ENCODE measurements around the gene SSH2.
"Not testable (repeated sequence)": the region's sequence is repeated elsewhere in the genome, so short reads cannot be mapped to it uniquely, and the experiment has no call there.

Gene SSH2, protein sequence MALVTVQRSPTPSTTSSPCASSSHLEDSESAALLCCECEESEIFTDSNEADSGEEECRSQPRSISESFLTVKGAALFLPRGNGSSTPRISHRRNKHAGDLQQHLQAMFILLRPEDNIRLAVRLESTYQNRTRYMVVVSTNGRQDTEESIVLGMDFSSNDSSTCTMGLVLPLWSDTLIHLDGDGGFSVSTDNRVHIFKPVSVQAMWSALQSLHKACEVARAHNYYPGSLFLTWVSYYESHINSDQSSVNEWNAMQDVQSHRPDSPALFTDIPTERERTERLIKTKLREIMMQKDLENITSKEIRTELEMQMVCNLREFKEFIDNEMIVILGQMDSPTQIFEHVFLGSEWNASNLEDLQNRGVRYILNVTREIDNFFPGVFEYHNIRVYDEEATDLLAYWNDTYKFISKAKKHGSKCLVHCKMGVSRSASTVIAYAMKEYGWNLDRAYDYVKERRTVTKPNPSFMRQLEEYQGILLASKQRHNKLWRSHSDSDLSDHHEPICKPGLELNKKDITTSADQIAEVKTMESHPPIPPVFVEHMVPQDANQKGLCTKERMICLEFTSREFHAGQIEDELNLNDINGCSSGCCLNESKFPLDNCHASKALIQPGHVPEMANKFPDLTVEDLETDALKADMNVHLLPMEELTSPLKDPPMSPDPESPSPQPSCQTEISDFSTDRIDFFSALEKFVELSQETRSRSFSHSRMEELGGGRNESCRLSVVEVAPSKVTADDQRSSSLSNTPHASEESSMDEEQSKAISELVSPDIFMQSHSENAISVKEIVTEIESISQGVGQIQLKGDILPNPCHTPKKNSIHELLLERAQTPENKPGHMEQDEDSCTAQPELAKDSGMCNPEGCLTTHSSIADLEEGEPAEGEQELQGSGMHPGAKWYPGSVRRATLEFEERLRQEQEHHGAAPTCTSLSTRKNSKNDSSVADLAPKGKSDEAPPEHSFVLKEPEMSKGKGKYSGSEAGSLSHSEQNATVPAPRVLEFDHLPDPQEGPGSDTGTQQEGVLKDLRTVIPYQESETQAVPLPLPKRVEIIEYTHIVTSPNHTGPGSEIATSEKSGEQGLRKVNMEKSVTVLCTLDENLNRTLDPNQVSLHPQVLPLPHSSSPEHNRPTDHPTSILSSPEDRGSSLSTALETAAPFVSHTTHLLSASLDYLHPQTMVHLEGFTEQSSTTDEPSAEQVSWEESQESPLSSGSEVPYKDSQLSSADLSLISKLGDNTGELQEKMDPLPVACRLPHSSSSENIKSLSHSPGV (N-terminal part only)

DNA sequence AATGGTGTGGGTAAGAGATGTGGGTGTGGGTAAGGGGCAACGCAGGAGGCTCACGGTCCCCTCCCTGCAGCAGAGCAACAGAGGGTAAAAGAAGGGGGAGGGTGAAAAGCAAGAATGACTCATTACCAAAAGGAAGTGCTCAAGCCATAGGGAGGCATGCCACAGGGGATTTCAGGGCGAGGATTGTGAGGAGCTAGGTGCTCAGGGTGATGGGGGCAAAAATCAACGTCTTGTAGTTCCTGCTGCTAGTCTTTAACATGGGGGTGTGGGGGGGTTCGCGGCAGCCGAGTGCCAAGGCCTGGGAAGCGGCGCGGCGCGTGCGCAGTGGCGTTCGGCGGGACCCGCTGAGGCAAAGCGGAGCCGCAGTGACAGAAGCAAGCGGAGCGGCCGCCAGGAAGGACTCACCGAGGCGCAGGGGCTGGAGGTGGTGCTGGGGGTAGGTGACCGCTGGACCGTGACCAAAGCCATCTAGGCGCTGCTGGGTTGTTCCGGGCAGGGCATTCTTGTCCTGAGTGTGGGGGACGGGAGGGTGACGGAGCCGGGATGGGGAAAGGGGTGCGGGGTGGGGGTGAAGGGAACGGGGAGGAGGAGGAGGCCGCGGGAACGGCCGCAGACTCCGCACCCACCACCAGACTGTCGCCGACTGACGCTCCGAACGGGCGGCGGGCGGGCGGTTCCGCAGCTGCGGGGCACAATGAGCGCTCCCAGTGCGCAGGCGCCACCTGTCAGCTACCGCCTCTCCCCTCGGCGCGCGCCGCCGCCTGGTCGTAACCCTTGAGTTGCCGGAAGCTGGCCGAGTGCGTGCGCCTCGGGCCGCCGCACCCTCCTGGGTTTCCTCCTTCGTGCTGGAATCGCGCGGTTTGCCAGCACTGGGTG is at the start of gene SSH2:
SSH2 (minus strand) TSS at position 696 of the 876 bp plus-strand sequence; CDS start at position 468, 228 bp downstream.
- no peaks in the 10 kb centered on the region for H3K27me3 Mint-ChIP-seq
- H3K4me1 Mint-ChIP-seq, result peaks cover 29% of the 10 kb centered on the region
- DNase-seq, result peak; percentile 90

DNA sequence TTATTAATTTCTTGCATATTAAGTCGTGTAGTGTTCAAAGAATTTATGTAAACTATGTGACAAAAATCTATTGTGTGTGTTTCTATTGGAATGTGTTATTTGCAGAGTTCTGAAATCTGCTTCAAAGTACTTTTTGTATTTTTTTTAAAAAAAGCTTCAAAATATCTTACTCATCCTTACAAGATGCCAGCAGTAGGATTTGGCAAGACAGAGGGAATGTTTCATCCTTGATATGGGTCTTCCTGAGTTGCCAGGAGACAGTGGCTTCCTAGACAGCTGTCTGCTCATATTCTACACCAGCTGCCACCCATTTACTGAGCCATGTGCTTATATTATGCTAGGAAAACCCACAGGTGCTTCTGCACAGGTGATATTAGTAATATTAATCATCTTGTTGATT is 47.8 kb upstream of the SSH2 start:
- Mint-ChIP-seq H3K27ac (no peak overlapping the region), H3K9me3 (no peaks in the 10 kb centered on the region), H3K36me3 (ENCODE audit: low read depth) (no peaks in the 10 kb centered on the region), H3K4me3 (no peak overlapping the region), H3K4me1 (no peaks in the 10 kb centered on the region), H3K27me3 (peaks cover 3% of the 10 kb centered on the region)
- DNase-seq (no peak), ATAC-seq (no peak)

More for the DNA sequence above, at the start of gene SSH2:
- H3K4me3 Mint-ChIP-seq, result no peak within 1 kb of the TSS
- H3K9me3 Mint-ChIP-seq, result no peaks in the 10 kb centered on the region
- no peak within 1 kb of the TSS for H3K27ac Mint-ChIP-seq
- ATAC-seq, result peak; percentile 73
- peaks cover 3% of the 10 kb centered on the region for H3K36me3 Mint-ChIP-seq (ENCODE audit: low read depth)

DNA sequence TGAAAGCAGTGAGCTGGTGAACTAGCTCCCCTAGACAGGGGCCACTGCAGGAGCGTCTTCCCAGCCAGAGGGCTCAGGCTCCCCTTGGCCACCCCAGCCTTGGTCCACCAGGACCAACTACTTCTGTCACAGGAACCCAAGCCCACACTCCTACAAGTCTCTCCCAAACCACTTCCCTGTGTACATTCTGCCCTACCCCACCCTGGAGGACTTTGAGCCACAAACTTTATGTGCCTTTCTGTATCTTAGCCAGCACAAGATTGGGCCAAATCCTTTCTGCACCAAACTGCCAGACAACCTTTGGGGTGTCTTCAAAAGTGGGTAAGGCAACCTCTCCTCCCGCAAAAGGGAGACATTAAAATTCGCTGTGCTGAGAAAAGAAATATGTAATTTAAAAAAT is 43.0 kb upstream of the SSH2 start:
- Mint-ChIP-seq H3K27ac (no peak overlapping the region), H3K9me3 (no peaks in the 10 kb centered on the region), H3K36me3 (ENCODE audit: low read depth) (no peaks in the 10 kb centered on the region), H3K4me3 (no peak overlapping the region), H3K4me1 (no peaks in the 10 kb centered on the region), H3K27me3 (no peaks in the 10 kb centered on the region)
- DNase-seq, result no peak
- no peak for ATAC-seq

DNA sequence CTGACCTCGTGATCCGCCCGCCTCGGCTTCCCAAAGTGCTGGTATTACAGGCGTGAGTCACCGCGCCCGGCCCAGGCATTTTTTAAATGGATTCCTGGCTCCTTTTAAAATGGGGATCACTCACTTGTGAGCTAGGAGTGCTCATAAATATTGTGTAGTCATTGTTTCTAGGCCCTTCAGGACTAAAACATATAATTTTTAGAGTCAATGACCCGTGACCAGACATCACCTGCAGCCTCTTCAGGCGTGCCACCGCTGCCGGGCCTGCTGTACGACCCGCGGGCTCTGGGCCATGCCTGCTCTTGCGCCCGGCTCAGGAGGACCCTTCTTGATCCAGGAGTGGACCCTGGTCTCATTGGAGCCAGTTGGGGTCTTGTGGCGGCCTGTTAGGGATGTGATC is 42.2 kb upstream of the SSH2 start:
- no peak overlapping the region for H3K27ac Mint-ChIP-seq
- no peaks in the 10 kb centered on the region for H3K27me3 Mint-ChIP-seq
- H3K4me1 Mint-ChIP-seq, result no peaks in the 10 kb centered on the region
- no peaks in the 10 kb centered on the region for H3K36me3 Mint-ChIP-seq (ENCODE audit: low read depth)
- no peak overlapping the region for H3K4me3 Mint-ChIP-seq
- no peak for ATAC-seq
- no peaks in the 10 kb centered on the region for H3K9me3 Mint-ChIP-seq
- DNase-seq, result no peak

DNA sequence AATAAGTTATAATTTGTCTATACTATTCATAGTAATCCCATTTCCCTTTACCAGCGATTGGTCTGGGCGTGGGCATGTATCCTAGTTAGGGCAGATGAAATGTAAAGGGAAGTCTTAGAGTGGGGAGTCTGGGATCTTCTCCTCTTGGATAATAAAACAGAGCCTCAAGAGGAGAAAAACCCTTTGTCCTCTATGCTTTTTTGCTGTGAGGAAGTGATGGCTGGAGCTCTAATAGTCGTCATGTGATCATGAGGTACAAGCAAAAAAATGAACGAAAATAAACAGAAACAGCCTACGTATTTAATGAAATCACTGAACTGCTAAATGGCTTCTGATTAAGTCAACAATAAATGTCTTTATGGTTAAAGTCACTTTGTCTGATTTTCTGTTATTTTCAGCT is 38.2 kb upstream of the SSH2 start:
- DNase-seq, result no peak
- no peaks in the 10 kb centered on the region for H3K4me1 Mint-ChIP-seq
- H3K4me3 Mint-ChIP-seq, result no peak overlapping the region
- peaks cover 9% of the 10 kb centered on the region for H3K9me3 Mint-ChIP-seq
- H3K27me3 Mint-ChIP-seq, result no peaks in the 10 kb centered on the region
- H3K27ac Mint-ChIP-seq, result no peak overlapping the region
- ATAC-seq, result no peak
- peaks cover 1% of the 10 kb centered on the region for H3K36me3 Mint-ChIP-seq (ENCODE audit: low read depth)

DNA sequence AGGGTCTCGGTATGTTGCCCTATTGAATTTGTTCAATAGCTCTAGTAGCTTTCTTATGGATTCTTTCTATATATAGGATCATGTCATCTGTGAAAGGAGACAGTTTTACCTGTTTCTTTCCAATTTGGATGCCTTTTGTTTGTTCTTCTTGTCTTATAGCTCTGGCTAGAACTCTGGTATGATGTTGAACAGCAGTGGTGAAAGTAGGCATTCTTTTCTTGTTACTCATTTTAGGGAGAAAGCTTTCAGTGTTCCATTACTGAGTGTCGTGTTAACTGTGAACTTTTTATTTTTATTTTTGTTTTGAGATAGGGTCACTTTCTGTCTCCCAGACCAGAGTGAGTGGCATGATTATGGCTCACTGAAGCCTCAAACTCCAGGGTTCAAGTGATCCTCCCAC is 32.6 kb upstream of the SSH2 start:
- Mint-ChIP-seq H3K4me1 (no peaks in the 10 kb centered on the region), H3K36me3 (ENCODE audit: low read depth) (peaks cover 1% of the 10 kb centered on the region)
- no peak for ATAC-seq

DNA sequence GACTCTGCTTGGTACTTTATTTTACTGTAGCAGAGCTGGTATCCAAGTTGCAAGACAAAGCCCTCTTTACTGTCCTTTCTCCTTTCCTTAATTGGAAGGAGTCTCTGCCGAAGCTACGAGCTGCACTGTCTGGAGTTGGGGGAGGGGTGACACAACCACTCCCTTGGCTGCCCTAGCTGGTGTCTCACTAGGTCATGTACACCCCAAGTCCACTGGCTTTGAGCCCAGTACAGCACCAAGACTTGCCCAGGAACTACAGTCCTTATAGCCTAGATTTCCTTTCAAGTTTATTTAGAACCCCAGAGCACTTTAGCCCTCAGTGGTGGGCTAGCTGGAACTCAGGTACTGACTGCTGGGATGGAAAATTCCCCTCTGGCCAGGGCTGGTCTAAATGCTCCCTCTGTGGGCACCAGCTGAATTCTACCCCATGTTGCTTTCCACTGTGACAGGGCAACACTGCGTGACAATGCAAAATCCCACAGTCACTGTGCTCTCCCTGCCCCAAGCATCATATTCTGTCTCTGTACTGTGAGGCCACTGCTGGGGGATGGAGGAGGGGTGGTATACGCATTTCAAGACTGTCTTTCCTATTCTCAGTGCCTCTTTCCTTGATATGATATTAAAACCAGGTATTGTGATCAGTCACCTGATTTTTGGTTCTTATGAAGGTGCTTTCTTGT is 29.8 kb upstream of the SSH2 start:
- H3K9me3 Mint-ChIP-seq, result peaks cover 15% of the 10 kb centered on the region
- peaks cover 1% of the 10 kb centered on the region for H3K36me3 Mint-ChIP-seq (ENCODE audit: low read depth)
- DNase-seq (no peak), ATAC-seq (no peak)
- no peak overlapping the region for H3K27ac Mint-ChIP-seq
- H3K4me3 Mint-ChIP-seq, result no peak overlapping the region
- H3K27me3 Mint-ChIP-seq, result no peaks in the 10 kb centered on the region
- H3K4me1 Mint-ChIP-seq, result no peaks in the 10 kb centered on the region

More for the DNA sequence above, 32.6 kb upstream of the SSH2 start:
- H3K4me3 Mint-ChIP-seq, result no peak overlapping the region
- H3K9me3 Mint-ChIP-seq, result peaks cover 16% of the 10 kb centered on the region
- H3K27ac Mint-ChIP-seq, result no peak overlapping the region
- no peaks in the 10 kb centered on the region for H3K27me3 Mint-ChIP-seq
- no peak for DNase-seq

DNA sequence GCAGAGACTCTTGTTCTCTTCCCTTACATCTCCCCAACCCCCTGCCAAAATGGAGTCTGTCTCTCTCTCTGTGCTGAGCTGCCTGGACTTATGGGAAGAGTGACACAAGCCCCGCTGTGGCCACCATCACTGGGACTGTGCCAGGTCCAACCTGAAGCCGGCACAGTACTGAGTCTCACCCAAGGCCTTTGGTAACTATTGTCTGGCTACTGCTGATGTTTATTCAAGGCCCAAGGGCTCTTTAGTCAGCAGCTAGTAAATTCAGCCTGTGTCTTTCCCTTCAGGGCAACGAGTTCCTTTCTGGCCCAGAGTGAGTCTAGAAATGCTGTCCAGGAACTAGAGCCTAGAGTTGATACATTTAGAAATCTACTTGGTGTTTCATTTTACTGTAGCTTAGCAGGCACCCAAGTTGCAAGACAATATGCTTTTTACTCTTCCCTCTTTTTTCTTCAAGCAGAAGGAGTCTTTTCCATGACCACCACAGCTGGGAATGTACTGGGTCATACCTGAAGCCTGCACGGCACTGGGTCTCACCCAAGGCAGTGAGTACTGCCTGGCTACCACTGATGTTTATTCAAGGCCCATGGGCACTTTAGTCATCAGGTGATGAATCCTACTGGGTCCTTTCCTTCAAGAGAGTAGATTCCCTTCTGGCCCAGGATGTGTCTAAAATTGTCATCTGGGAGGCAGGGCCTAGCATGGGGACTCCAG is 29.1 kb upstream of the SSH2 start:
- H3K4me1 Mint-ChIP-seq, result no peaks in the 10 kb centered on the region
- H3K4me3 Mint-ChIP-seq, result no peak overlapping the region
- no peaks in the 10 kb centered on the region for H3K27me3 Mint-ChIP-seq
- ATAC-seq (no peak), DNase-seq (no peak)
- no peak overlapping the region for H3K27ac Mint-ChIP-seq
- H3K36me3 Mint-ChIP-seq (ENCODE audit: low read depth), result no peaks in the 10 kb centered on the region
- peaks cover 18% of the 10 kb centered on the region for H3K9me3 Mint-ChIP-seq

DNA sequence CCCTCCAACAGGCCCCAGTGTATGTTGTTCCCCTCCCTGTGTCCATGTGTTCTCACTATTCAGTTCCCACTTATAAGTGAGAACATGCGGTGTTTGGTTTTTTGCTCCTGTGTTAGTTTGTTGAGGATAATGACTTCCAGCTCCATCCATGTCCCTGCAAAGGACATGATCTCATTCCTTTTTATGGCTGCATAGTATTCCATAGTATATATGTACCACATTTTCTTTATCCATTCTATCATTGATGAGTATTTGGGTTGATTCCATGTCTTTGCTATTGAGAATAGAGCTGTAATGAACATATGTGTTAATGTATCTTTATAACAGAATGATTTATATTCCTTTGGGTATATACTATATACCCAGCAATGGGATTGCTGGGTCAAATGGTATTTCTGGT is 27.5 kb upstream of the SSH2 start:
- H3K4me3 Mint-ChIP-seq; DNase-seq; H3K36me3 Mint-ChIP-seq (ENCODE audit: low read depth); H3K4me1 Mint-ChIP-seq; ATAC-seq; H3K27ac Mint-ChIP-seq; H3K27me3 Mint-ChIP-seq: not testable (repeated sequence)
- H3K9me3 Mint-ChIP-seq, result peaks cover 19% of the 10 kb centered on the region

DNA sequence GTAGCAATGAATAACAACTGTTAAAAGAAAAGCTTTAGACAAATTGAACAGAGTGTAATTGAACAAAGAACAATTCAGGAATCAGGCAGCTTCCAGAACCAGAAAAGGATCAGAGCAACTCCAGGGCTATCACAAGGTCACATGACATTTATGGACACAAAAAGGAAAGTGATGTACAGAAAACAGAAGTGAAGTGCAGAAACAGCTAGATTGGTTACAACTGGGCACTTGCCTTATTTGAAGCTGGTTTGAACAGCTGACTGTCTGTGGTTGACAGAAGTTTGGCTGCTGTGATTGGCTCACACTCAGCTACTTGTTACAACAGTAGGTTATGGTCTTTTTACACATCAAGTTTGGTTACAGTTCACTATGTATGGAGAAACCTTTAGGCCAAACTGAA is 26.2 kb upstream of the SSH2 start:
- Mint-ChIP-seq H3K27me3 (no peaks in the 10 kb centered on the region), H3K4me3 (no peak overlapping the region), H3K27ac (no peak overlapping the region), H3K4me1 (no peaks in the 10 kb centered on the region), H3K36me3 (ENCODE audit: low read depth) (peaks cover 9% of the 10 kb centered on the region), H3K9me3 (peaks cover 17% of the 10 kb centered on the region)
- no peak for ATAC-seq
- no peak for DNase-seq

DNA sequence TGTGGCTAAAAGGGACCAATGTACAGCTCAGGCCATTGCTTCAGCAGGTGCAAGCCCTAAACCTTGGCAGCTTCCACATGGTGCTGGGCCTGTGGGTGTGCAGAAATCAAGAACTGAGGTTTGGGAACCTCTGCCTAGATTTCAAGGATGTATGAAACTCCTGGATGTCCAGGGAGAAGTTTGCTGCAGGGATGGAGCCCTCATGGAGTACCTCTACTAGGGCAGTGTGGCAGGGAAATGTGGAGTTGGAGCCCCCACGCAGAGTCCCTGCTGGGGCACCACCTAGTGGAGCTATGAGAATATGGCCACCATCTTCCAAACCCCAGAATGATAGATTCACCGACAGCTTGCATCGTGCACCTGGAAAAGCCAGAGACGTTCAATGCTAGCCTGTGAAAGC is 24.4 kb upstream of the SSH2 start:
- no peak for ATAC-seq
- Mint-ChIP-seq H3K4me1 (no peaks in the 10 kb centered on the region), H3K27me3 (no peaks in the 10 kb centered on the region), H3K4me3 (no peak overlapping the region), H3K36me3 (ENCODE audit: low read depth) (peaks cover 9% of the 10 kb centered on the region), H3K27ac (no peak overlapping the region), H3K9me3 (peaks cover 17% of the 10 kb centered on the region)
- no peak for DNase-seq

DNA sequence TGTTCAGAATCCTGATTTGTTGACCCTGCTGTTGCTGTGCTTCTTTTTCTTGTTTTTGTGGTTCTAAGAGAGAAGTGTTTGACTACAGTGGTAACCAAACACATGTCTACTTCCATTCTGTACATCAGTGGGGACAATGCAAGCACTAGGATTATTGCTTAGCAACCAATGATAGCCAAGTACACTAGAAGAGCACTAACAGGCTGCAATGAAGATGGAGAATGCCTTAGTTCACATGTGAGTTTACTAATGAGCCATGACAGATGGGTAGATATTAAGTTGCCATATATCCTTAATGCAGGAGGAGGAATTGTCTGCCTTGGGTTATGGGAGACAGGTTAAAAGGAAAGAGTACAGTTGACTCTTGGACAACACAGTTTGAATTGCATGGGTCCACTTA is 19.7 kb upstream of the SSH2 start:
- peaks cover 9% of the 10 kb centered on the region for H3K36me3 Mint-ChIP-seq (ENCODE audit: low read depth)
- H3K27ac Mint-ChIP-seq, result no peak overlapping the region
- H3K4me3 Mint-ChIP-seq, result no peak overlapping the region
- peaks cover 13% of the 10 kb centered on the region for H3K9me3 Mint-ChIP-seq
- H3K4me1 Mint-ChIP-seq, result peaks cover 5% of the 10 kb centered on the region
- no peak for ATAC-seq
- DNase-seq, result no peak
- no peaks in the 10 kb centered on the region for H3K27me3 Mint-ChIP-seq
